ENCODE measurements around the gene ARL14EP. TPM values are rescaled to one million over a fixed set of nuclear protein-coding genes. Genes with fewer than 3 reads are reported as not detected.

ARL14EP gene
- total RNA-seq, 1 experiment from 2014 or later, result 22.1 TPM

- no peak overlapping the region for H3K4me3 ChIP-seq (ENCODE audit: low read depth in 2 of 2, low read length in 2 of 2)
- intact Hi-C loops (cut with micrococcal nuclease; ENCODE audit: unreplicated experiment), result no loop called here
- H3K27me3 ChIP-seq (ENCODE audit: control insufficient read depth, insufficient read depth, low read length), result peaks cover 3% of the 10 kb centered on the region; the same call in 1 of the 2 replicates
- H3K36me3 ChIP-seq (ENCODE audit: control insufficient read depth, insufficient read depth, low read length), result no peaks in the 10 kb centered on the region
- no peak for TF ChIP-seq SIN3A (IDR thresholded peaks at IDR 0.05; ENCODE audit: borderline replicate concordance, insufficient read depth, low read depth, low read length)
- no peak for TF ChIP-seq TCF7L2 (IDR thresholded peaks at IDR 0.05; ENCODE audit: low read depth, low read length)
- TF ChIP-seq REST (IDR thresholded peaks at IDR 0.05; ENCODE audit: insufficient read depth in 1 of 2, low read depth in 2 of 2, low read length in 1 of 2), result no peak
- TF ChIP-seq, protein P1, sequence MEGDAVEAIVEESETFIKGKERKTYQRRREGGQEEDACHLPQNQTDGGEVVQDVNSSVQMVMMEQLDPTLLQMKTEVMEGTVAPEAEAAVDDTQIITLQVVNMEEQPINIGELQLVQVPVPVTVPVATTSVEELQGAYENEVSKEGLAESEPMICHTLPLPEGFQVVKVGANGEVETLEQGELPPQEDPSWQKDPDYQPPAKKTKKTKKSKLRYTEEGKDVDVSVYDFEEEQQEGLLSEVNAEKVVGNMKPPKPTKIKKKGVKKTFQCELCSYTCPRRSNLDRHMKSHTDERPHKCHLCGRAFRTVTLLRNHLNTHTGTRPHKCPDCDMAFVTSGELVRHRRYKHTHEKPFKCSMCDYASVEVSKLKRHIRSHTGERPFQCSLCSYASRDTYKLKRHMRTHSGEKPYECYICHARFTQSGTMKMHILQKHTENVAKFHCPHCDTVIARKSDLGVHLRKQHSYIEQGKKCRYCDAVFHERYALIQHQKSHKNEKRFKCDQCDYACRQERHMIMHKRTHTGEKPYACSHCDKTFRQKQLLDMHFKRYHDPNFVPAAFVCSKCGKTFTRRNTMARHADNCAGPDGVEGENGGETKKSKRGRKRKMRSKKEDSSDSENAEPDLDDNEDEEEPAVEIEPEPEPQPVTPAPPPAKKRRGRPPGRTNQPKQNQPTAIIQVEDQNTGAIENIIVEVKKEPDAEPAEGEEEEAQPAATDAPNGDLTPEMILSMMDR (IDR thresholded peaks at IDR 0.05), result no peak
- no peak for TF ChIP-seq POLR2AphosphoS5 (IDR thresholded peaks at IDR 0.05; ENCODE audit: low read depth, low read length)
- POLR2A ChIA-PET, result no interaction called here
- ATAC-seq (no peak), DNase-seq (ENCODE audit: low read depth, low spot score) (no peak)
- no peak overlapping the region for H3K27ac ChIP-seq (ENCODE audit: low read length)
- CTCF ChIA-PET, result no interaction called here
- no TSS peak for BruUV-seq (replicated peaks)
- no peaks in the 10 kb centered on the region for H3K4me1 ChIP-seq (ENCODE audit: control insufficient read depth, insufficient read depth, low read length)
- no peaks in the 10 kb centered on the region for H3K9me3 ChIP-seq (ENCODE audit: control insufficient read depth, insufficient read depth, low read depth, low read length)
- in situ Hi-C loops (cut with HindIII; ENCODE audit: low pct_unique_long_range_greater_than_20kb, low sequenced_read_pairs), result no loop called here
Observed at GRCh38 chr11:30316237-30316636, 6.7 kb upstream of the ARL14EP start.

GRCh38 chr11:30317030-30317429 is 5.9 kb upstream of the ARL14EP start:
- no peak for DNase-seq (ENCODE audit: low read depth, low spot score)
- H3K27ac ChIP-seq (ENCODE audit: low read length), result no peak overlapping the region
- no peaks in the 10 kb centered on the region for H3K4me1 ChIP-seq (ENCODE audit: control insufficient read depth, insufficient read depth, low read length)
- no peak for ATAC-seq
- intact Hi-C loops (cut with micrococcal nuclease; ENCODE audit: unreplicated experiment) (no loop called here), in situ Hi-C loops (cut with HindIII; ENCODE audit: low pct_unique_long_range_greater_than_20kb, low sequenced_read_pairs) (no loop called here)
- H3K27me3 ChIP-seq (ENCODE audit: control insufficient read depth, insufficient read depth, low read length), result peaks cover 3% of the 10 kb centered on the region; the same call in 1 of the 2 replicates
- ChIA-PET POLR2A (no interaction called here), CTCF (no interaction called here)
- BruUV-seq (replicated peaks), result no TSS peak
- no peaks in the 10 kb centered on the region for H3K36me3 ChIP-seq (ENCODE audit: control insufficient read depth, insufficient read depth, low read length)
- H3K9me3 ChIP-seq (ENCODE audit: control insufficient read depth, insufficient read depth, low read depth, low read length), result no peaks in the 10 kb centered on the region
- TF ChIP-seq REST (IDR thresholded peaks at IDR 0.05; ENCODE audit: insufficient read depth in 1 of 2, low read depth in 2 of 2, low read length in 1 of 2) (no peak), TCF7L2 (IDR thresholded peaks at IDR 0.05; ENCODE audit: low read depth, low read length) (no peak), SIN3A (IDR thresholded peaks at IDR 0.05; ENCODE audit: borderline replicate concordance, insufficient read depth, low read depth, low read length) (no peak), POLR2AphosphoS5 (IDR thresholded peaks at IDR 0.05; ENCODE audit: low read depth, low read length) (no peak)
- TF ChIP-seq, protein P1 (IDR thresholded peaks at IDR 0.05), result no peak
- no peak overlapping the region for H3K4me3 ChIP-seq (ENCODE audit: low read depth in 2 of 2, low read length in 2 of 2)

Data from Panc1 (cell line).